ENCODE results near the gene PCNP. TPM values are rescaled to one million over a fixed set of nuclear protein-coding genes. Genes with fewer than 3 reads are reported as not detected.

PCNP gene
- total and polyA plus RNA-seq, 2 donors, result 52.2 to 159 TPM

- Histone ChIP-seq H3K9me3 (ENCODE audit: control insufficient read depth in 2 of 2, insufficient read depth in 1 of 2, low read length in 1 of 2) (no peaks in the 10 kb centered on the region), H3K4me1 (ENCODE audit: control insufficient read depth in 2 of 2, insufficient read depth in 2 of 2, low read length in 2 of 2) (no peaks in the 10 kb centered on the region), H3K27me3 (ENCODE audit: control insufficient read depth in 2 of 2, insufficient read depth in 1 of 2, low read length in 1 of 2) (no peaks in the 10 kb centered on the region), H3K4me3 (ENCODE audit: low read length in 2 of 2) (no peak overlapping the region), H3K36me3 (ENCODE audit: control insufficient read depth in 2 of 2, insufficient read depth in 2 of 2, low read length in 1 of 2) (no peaks in the 10 kb centered on the region), H3K27ac (ENCODE audit: low read depth in 1 of 2, low read length in 1 of 2) (no peak overlapping the region)
- DNase-seq (ENCODE audit: low read depth in 6 of 9, low spot score in 9 of 9), result no peak
- WGBS, result 96% methylated on average over 3 of the region's 3 CpGs
Measured at GRCh38 chr3:101642441-101642840, 68.5 kb downstream of the PCNP start.

- WGBS, result 95% methylated on average over 8 of the region's 8 CpGs
- H3K27me3 ChIP-seq (ENCODE audit: control insufficient read depth in 2 of 2, insufficient read depth in 1 of 2, low read length in 1 of 2), result no peaks in the 10 kb centered on the region
- H3K27ac ChIP-seq (ENCODE audit: low read depth in 1 of 2, low read length in 1 of 2), result no peak overlapping the region
- H3K4me3 ChIP-seq (ENCODE audit: low read length in 2 of 2), result no peak overlapping the region
- no peaks in the 10 kb centered on the region for H3K4me1 ChIP-seq (ENCODE audit: control insufficient read depth in 2 of 2, insufficient read depth in 2 of 2, low read length in 2 of 2)
- no peak for DNase-seq (ENCODE audit: low read depth in 6 of 9, low spot score in 9 of 9)
- H3K36me3 ChIP-seq (ENCODE audit: control insufficient read depth in 2 of 2, insufficient read depth in 2 of 2, low read length in 1 of 2), result peaks cover 0 to 7% of the 10 kb centered on the region in 2 donors
- H3K9me3 ChIP-seq (ENCODE audit: control insufficient read depth in 2 of 2, insufficient read depth in 1 of 2, low read length in 1 of 2), result no peaks in the 10 kb centered on the region
Measured at GRCh38 chr3:101643009-101643844, 69.2 kb downstream of the PCNP start.

Other genes with a start within 250 kb of the PCNP start
- gene SENP7, start 61.0 kb upstream of the PCNP start, total RNA-seq, result 37.7 TPM
- gene SENP7, start 61.0 kb upstream of the PCNP start, polyA plus RNA-seq, result 29.6 TPM
- 28.9 TPM for gene TRMT10C, start 12.3 kb upstream of the PCNP start, total RNA-seq
- gene TRMT10C, start 12.3 kb upstream of the PCNP start, polyA plus RNA-seq, result 28.7 TPM
- gene ZBTB11, start 103.0 kb downstream of the PCNP start, total RNA-seq, result 23.0 TPM
- 19.8 TPM for gene ZBTB11, start 103.0 kb downstream of the PCNP start, polyA plus RNA-seq
- 2,106 TPM for gene RPL24, start 112.5 kb downstream of the PCNP start, total RNA-seq
- gene RPL24, start 112.5 kb downstream of the PCNP start, polyA plus RNA-seq, result 3,832 TPM
- gene CEP97, start 150.4 kb downstream of the PCNP start, total RNA-seq, result 14.0 TPM
- 4.5 TPM for gene CEP97, start 150.4 kb downstream of the PCNP start, polyA plus RNA-seq
- 10.3 TPM for gene NXPE3, start 205.0 kb downstream of the PCNP start, total RNA-seq
- gene NXPE3, start 205.0 kb downstream of the PCNP start, polyA plus RNA-seq, result 15.8 TPM